Spleen (tissue), 11 donors: ENCODE measurements around the gene DLX1. TPM values are rescaled to one million over a fixed set of nuclear protein-coding genes. Genes with fewer than 3 reads are reported as not detected.

ENCODE experiments used
- DNase-seq: peaks from one replicate; pipeline ENCODE4 v3.0.0-alpha.2; 2020
- H3K27ac ChIP-seq, 8 donors: fragments of 200-600 bp; sonication (generic) in 7 of 8; 1 replicate in 4 of 8; 2 replicates in 4 of 8; pipeline versions ENCODE4 v1.5.0 to v1.8.0; 2016 to 2021; ENCODE audit warnings: inconsistent platforms in 4 of 8, mild to moderate bottlenecking in 4 of 8, moderate library complexity in 1 of 8
- H3K27me3 ChIP-seq, 7 donors: fragments of 200-600 bp; sonication (generic) in 6 of 7; replicated peaks in 1 of 7; 1 replicate in 4 of 7; 2 replicates in 3 of 7; pipeline versions ENCODE4 v1.5.0 to v1.8.0; 2016 to 2021; ENCODE audit warnings: inconsistent platforms in 3 of 7, mild to moderate bottlenecking in 1 of 7
- H3K36me3 ChIP-seq, 6 donors: fragments of 200-600 bp; sonication (generic) in 5 of 6; 1 replicate in 4 of 6; 2 replicates in 2 of 6; pipeline versions ENCODE4 v1.5.0 to v1.8.0; 2016 to 2021; ENCODE audit warnings: inconsistent platforms in 2 of 6
- H3K4me1 ChIP-seq, 6 donors: fragments of 200-600 bp; sonication (generic) in 5 of 6; 1 replicate in 3 of 6; 2 replicates in 3 of 6; pipeline versions ENCODE4 v1.5.0 to v1.8.0; 2016 to 2021; ENCODE audit warnings: inconsistent platforms in 3 of 6
- H3K4me3 ChIP-seq, 8 donors: fragments of 200-600 bp; sonication (generic) in 7 of 8; 1 replicate in 4 of 8; 2 replicates in 4 of 8; pipeline versions ENCODE4 v1.5.0 to v1.8.0; 2016 to 2021; ENCODE audit warnings: inconsistent platforms in 4 of 8, mild to moderate bottlenecking in 4 of 8, moderate library complexity in 2 of 8
- H3K9me3 ChIP-seq, 8 donors: fragments of 200-600 bp; sonication (generic) in 7 of 8; 1 replicate in 4 of 8; 2 replicates in 4 of 8; pipeline versions ENCODE4 v1.5.0 to v1.8.0; 2016 to 2021; ENCODE audit warnings: inconsistent platforms in 4 of 8
- POLR2A ChIP-seq, 3 donors: fragments of 450-650 bp; IDR thresholded peaks; one replicate each; pipeline ENCODE4 v1.5.1; 2017; ENCODE audit warnings: antibody characterized with exemption in 3 of 3, mild to moderate bottlenecking in 1 of 3
- POLR2AphosphoS5 ChIP-seq, 3 donors: sonication (generic); formaldehyde crosslinking; IDR thresholded peaks; one replicate each; pipeline ENCODE4 v1.5.1; 2017; ENCODE audit warnings: antibody characterized with exemption in 3 of 3
- WGBS, 5 donors: extraction: QIAGEN DNeasy Blood & Tissue Kit in 3 of 5; methylation state at CpG; one replicate each; pipeline versions ENCODE4 v1.1.5 to v1.1.7; 2013 to 2018; 5-methylcytosine and 5-hydroxymethylcytosine counted together
- intact Hi-C: fragments of 100-400 bp; cut with DNase I; formaldehyde crosslinking; loops from one replicate; pipeline ENCODE4 v1.15.0; 2023; ENCODE audit warnings: low total_unique reads
- polyA plus RNA-seq, 3 donors: library from polyadenylated mRNA; stranded (reverse); fragments of 200-250 nt; gene quantifications; one replicate each; pipeline ENCODE4 v1.2.1, GENCODE V29; 2013
- total RNA-seq, 7 donors: library from RNA; depleted of rRNA in 3 of 7; stranded (reverse); fragments of >200 nt in 3 of 7; fragmentation: NEBNext Ultra II Directional in 4 of 7; extraction: Animal tissue kit (Norgen Biotek cat#: 25700) in 4 of 7; gene quantifications; one replicate each; pipeline versions ENCODE4 v1.1.0 to v1.2.1, GENCODE V29; 2016 to 2021
- TF ChIP-seq, protein P1 (sequence below), 11 experiments: fragments of 200-600 bp in 7 of 11; fragments of 450-650 bp in 4 of 11; sonication (generic) in 4 of 11; IDR thresholded peaks in 8 of 11; conservative IDR thresholded peaks in 3 of 11; 1 replicate in 7 of 11; 2 replicates in 4 of 11; pipeline versions ENCODE4 v1.4.0 to v1.8.0; 2016 to 2021; ENCODE audit warnings: antibody characterized with exemption in 11 of 11, inconsistent platforms in 4 of 11, mild to moderate bottlenecking in 1 of 11
- donor health status: healthy with polysubstance abuse.
- donor health status: DM: no; HTN: no; CAD: no; lungs with moderate emphysema.
- donor health status: DM: no; HTN: no; CAD: no.
- donor health status: Bipolar disorder and iron deficiency.
- donor health status: healthy.
- donor health status: DM: no; HTN: no; CAD: no.
- donor health status: DM: yes; HTN: yes; CAD: no.

DLX1 gene
- total and polyA plus RNA-seq, 10 donors = 0.16 TPM; not detected in 9

DNA sequence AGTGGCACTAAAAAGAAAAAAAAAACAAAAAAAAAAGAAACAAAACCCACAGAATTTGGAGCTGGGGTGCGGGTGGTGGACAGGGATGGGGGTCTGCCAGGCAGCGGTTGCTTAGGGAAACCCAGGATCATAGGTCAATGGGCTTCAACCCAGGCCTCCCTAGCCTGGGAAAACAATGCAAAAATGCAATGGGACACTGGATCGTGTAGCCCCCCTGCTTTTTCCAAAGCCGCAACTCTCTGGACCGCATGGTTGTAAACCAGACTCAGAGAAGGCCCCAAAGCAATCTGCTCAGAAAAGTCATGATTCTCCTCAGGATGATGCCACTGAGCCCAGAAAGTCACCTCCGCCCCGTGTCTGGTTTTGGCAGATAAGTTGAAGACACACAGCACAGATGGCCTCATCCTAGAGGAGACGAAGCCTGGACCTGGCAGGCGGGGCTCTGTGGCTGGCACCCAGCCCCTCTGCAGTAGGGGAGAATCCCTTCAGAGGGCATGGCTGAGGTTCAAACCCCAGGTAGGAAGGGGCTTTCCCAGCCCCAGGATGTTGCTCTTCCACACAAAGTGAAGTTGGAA is 12.3 kb downstream of the DLX1 start:
- Histone ChIP-seq H3K36me3 (no peaks in the 10 kb centered on the region), H3K27me3 (peaks cover 66 to 100% (median 100%) of the 10 kb centered on the region in 7 donors), H3K4me1 (peaks cover 56 to 97% (median 82%) of the 10 kb centered on the region in 6 donors), H3K4me3 (no peak overlapping the region), H3K9me3 (peaks cover 0 to 10% (median 0%) of the 10 kb centered on the region in 8 donors), H3K27ac (no peak overlapping the region)
- DNase-seq = no peak
- TF ChIP-seq, protein P1, sequence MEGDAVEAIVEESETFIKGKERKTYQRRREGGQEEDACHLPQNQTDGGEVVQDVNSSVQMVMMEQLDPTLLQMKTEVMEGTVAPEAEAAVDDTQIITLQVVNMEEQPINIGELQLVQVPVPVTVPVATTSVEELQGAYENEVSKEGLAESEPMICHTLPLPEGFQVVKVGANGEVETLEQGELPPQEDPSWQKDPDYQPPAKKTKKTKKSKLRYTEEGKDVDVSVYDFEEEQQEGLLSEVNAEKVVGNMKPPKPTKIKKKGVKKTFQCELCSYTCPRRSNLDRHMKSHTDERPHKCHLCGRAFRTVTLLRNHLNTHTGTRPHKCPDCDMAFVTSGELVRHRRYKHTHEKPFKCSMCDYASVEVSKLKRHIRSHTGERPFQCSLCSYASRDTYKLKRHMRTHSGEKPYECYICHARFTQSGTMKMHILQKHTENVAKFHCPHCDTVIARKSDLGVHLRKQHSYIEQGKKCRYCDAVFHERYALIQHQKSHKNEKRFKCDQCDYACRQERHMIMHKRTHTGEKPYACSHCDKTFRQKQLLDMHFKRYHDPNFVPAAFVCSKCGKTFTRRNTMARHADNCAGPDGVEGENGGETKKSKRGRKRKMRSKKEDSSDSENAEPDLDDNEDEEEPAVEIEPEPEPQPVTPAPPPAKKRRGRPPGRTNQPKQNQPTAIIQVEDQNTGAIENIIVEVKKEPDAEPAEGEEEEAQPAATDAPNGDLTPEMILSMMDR (IDR thresholded peaks at IDR 0.05 in 8 of 11, conservative IDR thresholded peaks at IDR 0.05 in 3 of 11) = no peak
- TF ChIP-seq POLR2A (IDR thresholded peaks at IDR 0.05) (no peak), POLR2AphosphoS5 (IDR thresholded peaks at IDR 0.05) (no peak)
- intact Hi-C loops = no loop called here
- 35 to 44% (median 38%) methylated on average over 9 of the region's 9 CpGs for WGBS, 5 donors

DNA sequence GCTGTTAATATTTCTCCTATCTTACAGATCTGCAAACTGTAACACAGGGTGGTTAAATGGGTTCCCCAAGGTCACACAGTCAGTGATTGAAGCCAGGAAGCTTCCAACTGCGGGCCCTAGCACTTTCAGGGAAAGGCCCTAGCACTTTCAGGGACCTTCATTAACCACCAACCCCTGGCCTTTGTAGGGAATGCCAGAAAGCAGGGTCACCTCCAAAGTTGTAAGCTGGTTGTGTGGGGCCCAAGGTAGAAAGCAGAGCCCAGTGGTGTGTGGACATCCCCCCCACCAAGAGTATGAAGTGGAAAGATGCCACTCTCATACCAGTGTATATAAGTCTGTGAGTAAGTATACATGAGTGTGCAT is 13.0 kb downstream of the DLX1 start:
- Histone ChIP-seq H3K4me3 (peak overlapping the region in 1 of 8 donors; percentile 58), H3K9me3 (peaks cover 0 to 10% (median 0%) of the 10 kb centered on the region in 8 donors), H3K27me3 (peaks cover 60 to 100% (median 100%) of the 10 kb centered on the region in 7 donors), H3K4me1 (peaks cover 61 to 100% (median 88%) of the 10 kb centered on the region in 6 donors), H3K36me3 (no peaks in the 10 kb centered on the region), H3K27ac (no peak overlapping the region)
- 23 to 56% (median 45%) methylated on average over 1 of the region's 1 CpG for WGBS, 5 donors
- TF ChIP-seq POLR2AphosphoS5 (IDR thresholded peaks at IDR 0.05) (no peak), POLR2A (IDR thresholded peaks at IDR 0.05) (no peak)
- TF ChIP-seq, protein P1 (IDR thresholded peaks at IDR 0.05 in 8 of 11, conservative IDR thresholded peaks at IDR 0.05 in 3 of 11) = no peak
- DNase-seq = no peak
- intact Hi-C loops = no loop called here

DNA sequence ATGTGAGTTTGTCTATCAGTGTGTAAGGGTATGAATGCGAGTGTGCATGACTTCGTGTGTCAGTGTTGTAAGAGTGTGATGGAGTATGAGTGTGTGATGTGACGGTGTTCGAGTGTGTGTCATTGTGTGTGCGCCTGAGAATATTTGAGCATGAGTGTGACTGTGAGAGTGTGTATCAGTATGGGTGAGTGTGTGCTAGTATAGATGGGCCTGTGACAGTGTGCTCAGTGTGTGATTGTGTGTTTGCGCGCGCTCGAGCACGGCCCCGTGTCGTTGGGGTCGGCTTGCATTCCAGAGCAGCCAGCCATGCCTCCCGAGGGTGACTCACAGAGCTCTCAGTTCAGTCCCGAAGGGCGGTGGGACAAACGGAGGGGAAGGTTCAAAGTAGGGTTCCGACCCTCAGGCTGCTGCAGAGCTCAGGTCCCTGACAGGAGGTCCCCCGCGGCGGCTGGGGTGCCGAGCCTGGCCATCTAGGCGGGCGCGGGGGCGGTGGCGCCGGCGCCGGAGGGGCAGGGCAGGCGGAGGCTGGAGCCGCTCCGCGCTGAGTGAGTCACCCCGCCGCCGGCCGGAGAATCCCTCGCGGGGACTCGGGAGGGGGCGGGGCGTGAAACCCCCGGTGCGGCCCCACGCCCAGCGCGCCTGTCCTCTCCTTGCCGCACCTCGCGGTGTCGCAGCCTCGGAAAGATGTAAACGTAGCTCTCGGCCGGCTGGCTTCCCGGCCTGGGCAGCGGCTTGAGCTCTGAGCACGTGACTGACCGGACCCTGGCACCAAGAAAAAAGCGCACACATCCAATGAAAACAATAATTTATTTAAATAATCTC is 13.6 kb downstream of the DLX1 start:
- TF ChIP-seq POLR2AphosphoS5 (IDR thresholded peaks at IDR 0.05) = peak in 2 of 3 donors; percentile 17 to 59
- TF ChIP-seq, protein P1 (IDR thresholded peaks at IDR 0.05 in 8 of 11, conservative IDR thresholded peaks at IDR 0.05 in 3 of 11) = no peak
- Histone ChIP-seq H3K9me3 (peaks cover 0 to 6% (median 0%) of the 10 kb centered on the region in 8 donors), H3K4me1 (peaks cover 67 to 100% (median 89%) of the 10 kb centered on the region in 6 donors), H3K4me3 (peak overlapping the region in 6 of 8 donors; percentile 7 to 58 (median 16)), H3K27me3 (peaks cover 56 to 100% (median 100%) of the 10 kb centered on the region in 7 donors), H3K36me3 (no peaks in the 10 kb centered on the region), H3K27ac (no peak overlapping the region)
- 7 to 9% (median 7%) methylated on average over 28 to 61 of the region's 61 CpGs for WGBS, 5 donors
- intact Hi-C loops = no loop called here
- peak; percentile 79 for DNase-seq
